Posterior vena cava (tissue), 2 donors: Measurements from ENCODE around the gene KDM6A. TPM values are rescaled to one million over a fixed set of nuclear protein-coding genes. Genes with fewer than 3 reads are reported as not detected.
"Not testable (repeated sequence)": the region's sequence is repeated elsewhere in the genome, so short reads cannot be mapped to it uniquely, and the experiment has no call there.

ENCODE experiments used
- DNase-seq: peaks from one replicate; pipeline ENCODE4 v3.0.0-alpha.2; 2020; ENCODE audit warnings: low spot score
- intact Hi-C, 2 donors: fragments of 100-400 bp; cut with DNase I; formaldehyde crosslinking; loops; one replicate each; pipeline versions ENCODE4 v1.14.1 to v1.14.2; 2022 to 2023
- total RNA-seq, 2 donors: library from RNA; stranded (reverse); fragmentation: NEBNext Ultra II Directional; extraction: Animal tissue kit (Norgen Biotek cat#: 25700); gene quantifications; one replicate each; pipeline ENCODE4 v1.2.1, GENCODE V29; 2021
- donor health status: DM: yes; HTN: yes; CAD: no.
- donor health status: DM: yes; HTN: yes; CAD: no.

The KDM6A gene
- total RNA-seq, 2 donors from 2014 or later, result 24.2 to 27.3 TPM

DNA sequence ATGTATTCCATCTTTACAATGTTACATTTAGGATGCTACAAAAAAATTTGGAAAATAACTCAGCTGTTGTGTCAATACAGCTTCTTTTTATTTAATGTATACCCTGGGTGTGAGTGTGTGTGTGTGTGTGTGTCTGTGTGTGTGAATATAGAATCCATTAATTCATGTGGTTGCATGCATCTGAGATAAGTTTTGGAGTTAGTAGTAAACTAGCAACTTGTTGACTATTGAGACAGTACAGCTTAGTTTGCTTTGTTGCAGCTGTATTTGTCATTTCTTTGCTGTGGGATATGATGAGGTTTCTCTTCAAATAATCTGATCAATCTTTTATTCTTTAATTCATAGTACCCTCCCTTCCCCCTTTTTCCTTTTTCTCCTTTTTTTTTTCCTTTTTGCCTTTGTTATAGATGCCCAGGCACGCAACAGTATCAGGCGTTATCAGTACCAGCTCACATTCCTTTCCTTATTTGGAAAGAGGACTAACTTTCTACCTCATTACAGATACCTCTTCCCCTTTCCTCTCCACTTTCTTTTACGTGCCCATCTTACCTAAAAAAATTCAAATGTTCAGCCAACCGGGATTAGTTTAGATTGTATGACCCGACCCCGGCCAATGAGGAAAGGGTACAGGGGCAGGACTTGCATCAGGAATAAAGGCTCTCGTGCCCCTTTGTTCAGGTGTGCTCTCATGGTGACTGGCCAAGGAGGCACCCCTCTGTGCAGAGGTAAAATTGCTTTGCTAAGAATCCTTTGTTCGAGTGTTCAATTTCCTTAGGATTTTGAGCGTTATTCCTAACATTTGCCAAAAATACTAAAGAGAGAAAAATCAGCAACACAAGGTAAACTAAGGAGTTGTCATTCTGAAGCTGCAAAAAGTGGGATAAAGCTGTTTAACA lies 77.7 kb downstream of the KDM6A start:
- DNase-seq, intact Hi-C loops: not testable (repeated sequence)

DNA sequence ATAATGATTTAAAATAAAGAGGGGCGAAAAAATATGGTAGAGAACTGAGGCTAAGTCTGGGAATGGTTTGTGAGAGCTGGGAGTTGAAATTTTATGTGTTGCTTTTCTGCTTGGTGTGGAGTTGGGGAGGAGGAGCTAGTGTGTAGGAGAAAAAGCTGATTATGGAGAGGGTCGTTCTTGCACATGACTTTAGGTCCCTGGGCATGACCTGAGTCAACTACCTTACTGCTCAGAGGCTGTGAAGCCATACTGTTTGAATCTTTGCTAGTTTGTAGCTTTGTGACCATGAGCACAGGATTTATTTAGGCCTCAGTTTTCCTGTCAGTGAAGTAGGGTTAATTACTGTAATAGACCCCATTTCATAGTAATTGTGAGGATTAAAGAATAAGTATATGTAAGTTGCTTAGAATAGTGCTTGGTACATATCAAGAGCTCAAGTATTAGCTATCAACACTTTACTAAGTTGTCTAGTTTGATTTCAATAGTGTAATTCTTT lies 78.6 kb downstream of the KDM6A start:
- no peak for DNase-seq
- intact Hi-C loops, result no loop called here

DNA sequence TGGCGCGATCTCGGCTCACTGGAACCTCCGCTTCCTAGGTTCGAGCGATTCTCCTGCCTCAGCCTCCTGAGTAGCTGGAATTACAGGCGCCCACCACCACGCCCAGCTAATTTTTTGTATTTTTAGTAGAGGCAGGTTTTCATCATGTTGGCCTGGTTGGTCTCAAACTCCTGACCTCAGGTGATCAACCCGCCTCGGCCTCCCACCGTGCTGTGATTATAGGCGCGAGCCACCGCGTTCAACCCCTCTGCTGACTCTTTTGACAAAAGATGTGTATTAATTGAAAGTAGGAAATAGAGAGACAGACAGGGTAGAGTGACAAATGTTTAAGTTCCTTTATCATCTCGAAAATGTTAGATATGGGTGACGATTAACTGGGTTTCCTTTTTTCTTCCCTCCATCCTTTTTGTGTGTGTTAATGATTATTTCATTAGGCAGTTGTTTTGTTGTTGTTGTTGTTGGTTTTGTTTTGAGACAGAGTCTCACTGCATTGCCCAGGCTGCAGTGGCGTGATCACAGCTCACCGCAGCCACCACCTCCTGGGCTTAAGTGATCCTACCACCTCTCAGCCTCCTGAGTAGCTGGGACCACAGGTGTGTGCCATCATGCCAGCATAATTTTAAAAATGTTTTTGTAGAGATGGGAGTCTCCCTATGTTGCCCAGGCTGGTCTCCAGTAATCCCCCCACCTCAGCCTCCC lies 79.5 kb downstream of the KDM6A start:
- peak; percentile 71 for DNase-seq
- intact Hi-C loops, result no loop called here

DNA sequence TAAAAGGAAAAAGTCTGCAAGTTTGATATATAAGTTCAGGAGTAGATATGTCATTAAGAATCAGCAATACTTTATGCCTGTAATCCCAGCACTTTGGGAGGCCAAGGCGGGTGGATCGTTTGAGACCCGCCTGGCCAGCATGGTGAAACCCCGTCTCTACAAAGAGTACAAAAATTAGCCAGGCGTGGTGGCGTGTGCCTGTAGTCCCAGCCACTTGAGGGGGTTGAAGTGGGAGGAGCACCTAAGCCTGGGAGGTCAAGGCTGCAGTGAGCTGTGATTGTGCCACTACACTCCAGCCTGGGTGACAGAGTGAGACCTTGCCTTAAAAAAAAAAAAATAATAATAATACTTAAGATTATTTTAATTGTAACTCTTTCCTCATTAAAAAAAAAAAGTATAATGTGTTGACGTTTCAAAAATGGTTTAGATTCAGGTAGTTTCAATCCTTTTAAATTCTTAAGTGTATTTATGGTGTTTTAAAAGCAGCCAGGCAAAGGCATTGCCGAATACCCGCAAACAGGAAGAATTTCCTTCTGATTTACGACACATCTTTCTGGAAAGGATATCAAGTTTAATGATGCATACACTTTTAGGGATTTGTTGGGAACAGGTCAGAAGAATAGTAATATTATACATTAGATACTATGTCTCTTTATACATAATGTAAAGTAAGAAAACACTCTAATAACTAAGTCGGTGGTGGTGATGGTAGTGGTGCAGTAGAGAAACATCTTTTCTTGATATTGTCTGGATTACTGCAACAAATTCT lies 80.9 kb downstream of the KDM6A start:
- no peak for DNase-seq

DNA sequence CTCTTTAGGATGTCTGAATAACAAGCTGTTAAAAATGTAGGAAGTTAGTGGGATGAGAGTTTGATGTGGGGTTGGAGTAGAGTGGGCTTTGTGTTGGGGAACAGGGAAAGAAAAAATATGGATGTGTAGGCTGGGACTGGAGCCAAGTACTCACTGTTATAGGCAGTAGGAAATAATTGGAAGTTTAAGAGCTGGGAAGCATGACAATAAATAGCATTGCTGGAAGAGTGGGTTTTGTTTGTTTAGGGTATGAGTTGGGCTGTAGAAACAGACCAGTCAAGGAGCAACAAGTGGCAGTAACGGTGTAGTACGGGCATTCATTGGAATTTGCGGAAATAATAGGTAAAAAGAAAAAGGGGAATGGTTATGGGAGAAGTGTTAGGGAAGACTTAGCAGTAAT lies 81.6 kb downstream of the KDM6A start:
- intact Hi-C loops, result no loop called here
- no peak for DNase-seq

More for the DNA sequence above, 80.9 kb downstream of the KDM6A start:
- intact Hi-C loops, result no loop called here

DNA sequence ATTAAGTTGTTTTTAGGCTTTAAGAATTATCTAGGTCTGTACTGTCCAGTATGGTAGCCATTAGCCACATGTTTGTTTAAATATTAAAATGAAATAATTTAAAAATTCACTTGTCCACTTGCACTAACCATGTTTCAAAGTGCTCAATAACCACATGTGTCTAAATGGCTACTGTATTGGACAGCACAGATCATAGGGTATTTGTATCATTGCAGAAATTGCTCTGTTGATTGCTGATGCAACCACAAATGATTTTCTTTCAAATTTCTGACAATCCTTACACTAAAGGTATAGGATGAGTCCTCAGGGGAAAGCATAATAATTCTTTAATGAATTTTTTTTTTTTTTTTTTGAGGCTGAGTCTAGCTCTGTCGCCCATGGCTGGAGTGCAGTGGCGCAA lies 84.9 kb downstream of the KDM6A start:
- DNase-seq, result no peak
- intact Hi-C loops, result no loop called here

DNA sequence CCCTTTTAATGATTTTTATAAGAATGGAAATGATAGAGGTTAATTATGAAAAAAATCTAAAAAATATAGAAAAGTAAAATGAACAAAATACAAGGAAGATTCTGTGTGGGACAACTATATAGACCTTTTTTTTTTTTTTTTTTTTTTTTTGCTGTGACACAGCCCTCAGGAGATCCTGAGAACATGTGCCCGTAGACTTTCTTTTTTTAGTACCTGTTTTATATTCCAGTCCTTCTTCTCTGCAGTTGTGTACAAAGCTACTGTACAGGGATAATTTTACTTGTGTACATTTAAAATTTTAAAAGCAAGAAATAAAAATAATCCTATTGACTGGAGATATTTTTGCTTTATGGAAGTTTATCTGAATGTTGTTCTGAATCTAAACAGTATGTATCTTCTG lies 85.5 kb downstream of the KDM6A start:
- no peak for DNase-seq
- intact Hi-C loops, result no loop called here

DNA sequence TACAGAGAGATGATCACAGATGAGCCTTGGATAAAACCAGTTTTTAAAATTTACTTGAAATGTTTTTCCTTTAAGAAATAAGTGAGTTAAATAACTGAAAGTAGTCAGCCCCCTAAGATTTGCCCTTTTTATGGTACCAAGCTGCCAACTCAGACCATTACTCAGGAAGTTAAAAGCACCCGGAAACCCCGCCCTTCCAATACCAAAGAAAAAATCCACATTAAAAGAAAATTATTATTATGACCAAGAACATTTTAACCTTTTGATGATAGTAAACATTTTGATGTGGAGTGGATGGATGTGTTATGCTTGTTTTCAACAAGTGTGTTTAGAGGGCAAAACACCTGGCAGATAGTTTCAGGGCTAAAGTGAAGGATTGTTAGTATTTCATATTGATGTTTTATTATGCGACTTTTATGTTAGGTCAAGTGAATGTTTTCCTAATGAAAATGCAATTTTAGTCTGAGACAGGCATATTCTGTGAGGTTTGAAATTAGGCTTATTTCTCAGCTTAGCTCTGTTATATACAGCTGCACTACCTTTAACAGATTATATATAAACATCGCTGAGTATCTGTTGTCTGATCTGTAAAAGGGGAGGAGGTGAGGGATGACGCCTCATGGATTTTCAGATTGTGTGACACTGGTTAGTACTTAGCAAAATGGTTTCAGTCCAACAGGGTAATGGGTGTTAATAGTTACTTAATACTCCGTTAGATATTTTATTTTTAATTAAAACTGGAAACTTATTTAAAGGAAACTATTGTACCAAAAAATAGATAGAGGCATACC lies 89.0 kb downstream of the KDM6A start:
- intact Hi-C loops, result no loop called here
- DNase-seq, result no peak

DNA sequence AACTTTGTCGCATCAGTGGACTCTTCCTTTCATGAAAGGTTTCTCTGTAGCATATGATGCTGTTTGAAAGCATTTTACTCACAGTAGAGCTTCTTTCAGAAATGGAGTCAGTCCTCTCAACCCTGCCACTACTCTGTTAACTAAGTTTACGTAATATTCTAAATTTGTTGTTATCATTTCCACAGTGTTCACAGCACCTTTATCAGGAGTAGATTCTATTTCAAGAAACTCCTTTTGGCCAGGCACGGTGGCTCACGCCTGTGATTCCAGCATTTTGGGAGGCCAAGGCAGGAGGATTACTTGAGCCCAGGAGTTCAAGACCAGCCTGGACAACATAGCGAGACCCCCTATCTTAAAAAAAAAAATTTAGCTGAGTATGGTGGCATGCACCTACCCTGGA lies 90.0 kb downstream of the KDM6A start:
- no peak for DNase-seq
- intact Hi-C loops, result no loop called here

DNA sequence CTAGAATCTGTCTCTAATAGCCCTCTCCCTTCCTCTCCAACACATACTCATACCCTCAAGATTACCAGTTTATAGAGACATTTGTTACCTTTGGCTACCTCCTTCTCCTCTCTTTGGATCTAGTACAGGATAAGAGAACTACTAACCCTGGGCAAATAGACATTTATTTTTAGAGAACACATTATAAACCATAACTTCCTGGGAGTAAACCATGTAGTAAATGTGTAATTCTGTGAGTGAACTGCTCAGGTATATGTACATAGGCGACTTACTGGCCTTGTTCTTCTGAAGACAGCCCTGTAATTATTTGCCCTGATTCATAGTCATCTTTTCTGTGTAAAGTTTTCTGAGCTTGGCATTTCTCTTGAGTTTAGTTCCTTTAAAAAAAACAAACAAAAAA lies 94.2 kb downstream of the KDM6A start:
- intact Hi-C loops, result no loop called here
- no peak for DNase-seq

DNA sequence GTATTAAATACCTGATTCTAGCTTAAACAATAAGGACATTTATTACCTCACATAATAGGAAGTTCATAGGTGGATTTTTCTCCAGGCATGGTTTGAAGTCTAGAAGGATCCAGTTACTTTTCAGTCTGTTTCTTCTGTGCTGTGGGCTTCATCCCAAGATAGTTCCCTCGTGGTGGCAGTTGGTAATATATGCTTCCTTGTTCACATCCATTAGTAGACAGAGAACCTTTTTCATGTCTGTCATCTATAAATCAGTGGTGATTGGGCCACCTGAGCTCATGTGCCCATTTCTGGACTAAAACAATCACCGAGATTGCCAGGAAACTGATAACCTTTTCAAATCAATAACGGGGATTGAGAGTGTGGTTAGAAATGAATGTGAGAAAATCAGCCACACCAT lies 97.7 kb downstream of the KDM6A start:
- no peak for DNase-seq
- intact Hi-C loops, result no loop called here

DNA sequence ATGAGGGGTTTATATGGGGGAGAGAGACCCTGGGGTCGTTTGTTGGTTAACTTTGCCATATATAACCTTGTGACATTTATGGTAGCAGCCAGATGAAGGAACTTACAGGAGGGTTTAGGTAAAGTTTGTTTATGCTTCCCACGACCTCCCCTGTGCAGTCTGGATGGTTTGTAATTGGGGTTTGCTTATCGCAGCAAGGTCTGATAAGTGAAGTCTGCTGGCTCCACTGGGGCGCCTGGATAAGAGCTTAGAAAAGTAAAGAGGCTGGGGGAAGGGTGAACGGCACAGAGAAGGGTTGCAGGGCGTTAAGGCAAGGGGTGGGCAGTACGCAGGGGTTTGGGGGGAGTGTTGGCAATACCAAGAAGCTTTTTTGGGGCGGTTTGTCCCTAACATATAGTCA lies 98.7 kb downstream of the KDM6A start:
- intact Hi-C loops, result no loop called here
- no peak for DNase-seq

DNA sequence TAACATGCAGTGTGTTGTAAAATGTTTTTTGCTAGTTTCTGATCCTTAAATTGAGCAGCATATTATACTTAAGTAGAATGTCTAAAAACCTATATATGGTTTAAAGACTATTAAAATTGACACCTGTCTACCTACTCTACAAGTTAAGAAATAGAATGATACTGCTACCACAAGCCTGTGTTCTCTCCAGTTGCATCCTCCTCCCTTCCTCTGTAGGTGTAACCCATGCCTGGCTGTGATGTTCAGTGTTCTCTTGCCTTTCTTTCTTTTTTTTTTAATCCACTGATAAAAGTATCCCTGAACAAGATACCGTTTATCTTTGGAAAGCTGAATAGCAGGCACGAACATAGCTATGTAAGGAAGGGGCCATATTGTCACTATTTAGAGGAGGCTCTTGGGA lies 99.1 kb downstream of the KDM6A start:
- no peak for DNase-seq
- intact Hi-C loops, result no loop called here

DNA sequence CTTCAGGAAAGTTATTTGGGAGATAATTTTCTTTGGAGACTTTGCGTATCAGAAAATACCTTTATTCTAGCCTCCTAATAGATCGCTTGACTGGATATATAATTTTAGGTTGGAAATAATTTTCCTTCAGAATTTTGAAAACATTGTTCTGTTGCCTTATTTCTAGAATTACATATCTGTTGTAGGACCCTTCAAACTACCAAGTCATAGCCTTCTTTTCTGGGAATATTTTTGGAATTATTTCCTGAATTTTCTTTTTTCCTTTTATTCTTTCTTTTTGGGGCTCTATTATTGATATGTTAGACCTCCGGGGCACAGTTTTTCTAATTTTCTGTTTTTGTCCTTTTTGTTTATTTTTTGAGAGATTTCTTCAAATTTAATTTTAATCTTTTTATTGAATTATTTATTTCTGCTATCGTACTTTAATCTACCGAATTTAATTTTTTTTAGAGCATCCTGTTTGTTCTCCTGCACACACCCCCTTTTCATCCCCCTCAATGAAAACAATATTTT lies 100.5 kb downstream of the KDM6A start:
- intact Hi-C loops, result no loop called here
- no peak for DNase-seq

DNA sequence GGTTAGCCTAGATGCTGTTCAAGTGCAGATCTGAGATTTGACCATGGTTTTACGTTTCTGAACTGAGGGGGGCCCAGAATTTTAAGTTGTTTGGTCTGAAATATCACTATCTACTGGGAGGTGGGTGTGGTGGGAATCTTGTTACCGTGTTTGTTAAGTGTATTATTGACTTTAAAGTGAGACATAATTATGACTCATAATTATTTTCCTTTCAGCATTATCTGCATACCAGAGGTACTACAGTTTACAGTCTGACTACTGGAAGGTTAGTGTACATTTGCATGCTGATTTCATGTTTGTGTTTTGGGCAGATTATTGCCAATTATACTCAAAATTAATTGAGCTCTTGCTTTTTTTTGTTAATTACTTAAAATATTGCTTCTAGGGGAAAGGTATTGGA lies 101.5 kb downstream of the KDM6A start:
- intact Hi-C loops, result no loop called here
- no peak for DNase-seq

DNA sequence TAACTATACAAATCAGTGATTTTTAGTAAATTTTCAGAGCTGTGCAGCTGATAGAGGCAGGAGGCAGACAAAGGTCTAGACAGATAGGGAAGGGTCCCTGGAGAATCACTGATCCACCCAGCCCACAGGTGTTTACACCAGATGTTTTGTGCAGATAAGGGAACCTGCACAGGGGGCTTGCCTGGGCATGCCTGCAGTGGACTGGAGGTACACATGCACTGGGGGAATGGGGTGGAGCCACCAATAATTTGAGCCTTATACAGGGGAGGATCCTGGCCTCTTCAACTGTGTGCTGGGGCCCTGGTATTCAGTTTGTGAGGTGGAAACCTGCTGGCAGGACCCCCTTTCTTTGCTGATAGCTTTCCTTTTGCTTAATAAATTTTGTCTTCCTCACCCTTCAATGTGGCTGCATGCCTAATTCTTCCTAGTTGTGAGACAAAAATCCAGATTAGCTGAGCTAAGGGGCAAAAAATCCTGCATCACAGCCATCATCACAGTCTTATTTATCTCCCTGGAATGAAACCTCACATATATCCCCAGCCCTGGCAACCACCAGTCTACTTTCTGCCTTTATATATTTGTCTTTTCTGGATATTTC lies 102.8 kb downstream of the KDM6A start:
- DNase-seq, result no peak
- intact Hi-C loops, result no loop called here

DNA sequence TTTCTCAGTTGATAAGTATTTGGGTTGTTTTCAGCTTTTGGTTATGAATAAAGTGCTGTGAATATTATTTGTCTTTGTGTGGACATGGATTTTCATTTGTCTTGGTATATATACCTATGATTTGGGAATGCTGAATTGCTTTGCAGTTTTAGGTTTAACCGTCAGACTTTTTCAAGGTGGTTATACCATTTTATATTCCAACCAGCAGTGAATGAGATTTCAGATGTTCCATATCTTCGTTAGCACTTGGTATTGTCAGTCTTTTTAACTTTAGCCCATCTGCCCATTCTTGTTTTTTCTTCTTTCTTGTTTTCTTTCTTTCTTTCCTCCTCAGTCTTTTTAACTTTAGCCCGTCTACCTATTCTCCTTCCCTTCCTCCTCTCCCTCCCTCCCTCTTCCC lies 106.0 kb downstream of the KDM6A start:
- intact Hi-C loops, result no loop called here
- no peak for DNase-seq

DNA sequence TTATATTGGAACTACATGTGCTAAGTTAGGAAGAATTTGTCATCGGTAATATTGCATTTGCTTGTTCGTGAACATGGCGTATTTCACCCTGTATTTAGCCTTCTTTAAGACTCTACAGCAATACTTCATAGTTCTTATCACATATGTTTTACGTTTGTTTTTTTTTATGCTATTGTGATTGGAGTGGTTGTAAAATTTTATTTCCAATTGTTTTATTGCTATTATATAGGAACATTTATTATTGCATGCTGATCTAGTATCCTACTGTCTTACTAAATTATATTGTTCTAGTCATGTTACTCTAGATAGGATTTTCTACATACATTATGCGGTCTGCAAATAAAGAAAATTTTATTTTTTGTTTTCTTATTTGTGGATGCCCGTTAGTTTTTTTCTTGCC lies 107.4 kb downstream of the KDM6A start:
- DNase-seq, result no peak
- intact Hi-C loops, result no loop called here

DNA sequence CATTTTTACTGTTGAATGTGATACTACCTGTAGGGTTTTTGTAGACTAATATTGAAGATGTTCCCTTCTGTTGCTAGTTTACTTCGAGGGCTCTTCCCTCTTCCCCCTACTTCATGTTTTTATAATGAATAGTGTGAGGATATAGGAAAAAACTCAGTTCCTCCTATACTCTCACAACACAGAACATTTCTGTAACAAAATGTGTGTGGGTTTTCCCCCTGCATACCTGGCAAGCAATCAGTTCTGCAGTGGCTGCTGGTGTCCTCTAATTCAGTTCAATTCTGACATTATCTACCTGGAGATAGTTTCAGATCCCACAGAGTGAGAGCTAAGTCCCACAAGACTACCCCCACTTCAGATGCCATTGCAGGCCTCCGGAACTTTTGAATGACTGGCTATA lies 107.9 kb downstream of the KDM6A start:
- intact Hi-C loops, result no loop called here
- no peak for DNase-seq
